H9 (cell line): ENCODE measurements around the gene CARD19. TPM values are rescaled to one million over a fixed set of nuclear protein-coding genes. Genes with fewer than 3 reads are reported as not detected.

ENCODE experiments used
- DNase-seq: peaks from one replicate; pipeline ENCODE4 v3.0.0-alpha.2; 2017
- H2AFZ ChIP-seq: one replicate; pipeline ENCODE4 v1.6.1; 2013; ENCODE audit warnings: mild to moderate bottlenecking, low read length, control low read depth, moderate library complexity
- H2AK5ac ChIP-seq: 2 replicates; pipeline ENCODE4 v1.6.1; 2013; ENCODE audit warnings: low read length, control low read depth, mixed read lengths; ENCODE audit not compliant: insufficient read length
- H2BK120ac ChIP-seq: one replicate; pipeline ENCODE4 v1.6.1; 2013; ENCODE audit warnings: low read depth, mild to moderate bottlenecking, low read length, control low read depth, inconsistent platforms; ENCODE audit not compliant: poor library complexity, severe bottlenecking
- H2BK12ac ChIP-seq: 2 replicates; pipeline ENCODE4 v1.6.1; 2013; ENCODE audit warnings: low read length, control low read depth, mixed read lengths, low read depth; ENCODE audit not compliant: insufficient read length
- H2BK15ac ChIP-seq: 2 replicates; pipeline ENCODE4 v1.6.1; 2013; ENCODE audit warnings: low read depth, low read length, control low read depth
- H2BK20ac ChIP-seq: one replicate; pipeline ENCODE4 v1.6.1; 2013; ENCODE audit warnings: low read depth, mild to moderate bottlenecking, low read length, control low read depth, inconsistent platforms; ENCODE audit not compliant: poor library complexity, severe bottlenecking
- H2BK5ac ChIP-seq: 2 replicates; pipeline ENCODE4 v1.6.1; 2013; ENCODE audit warnings: low read length, control low read depth, mixed read lengths; ENCODE audit not compliant: insufficient read length
- H3K14ac ChIP-seq: 2 replicates; pipeline ENCODE4 v1.6.1; 2013; ENCODE audit warnings: low read length, control low read depth; ENCODE audit not compliant: insufficient read depth
- H3K18ac ChIP-seq: 2 replicates; pipeline ENCODE4 v1.6.1; 2013; ENCODE audit warnings: low read depth, mild to moderate bottlenecking, mixed read lengths, low read length, control low read depth; ENCODE audit not compliant: insufficient read length
- H3K23ac ChIP-seq: 2 replicates; pipeline ENCODE4 v1.6.1; 2013; ENCODE audit warnings: low read length, control low read depth, mixed read lengths, low read depth; ENCODE audit not compliant: insufficient read length
- H3K23me2 ChIP-seq: 2 replicates; pipeline ENCODE4 v1.6.1; 2013; ENCODE audit warnings: low read depth, mild to moderate bottlenecking, mixed read lengths, low read length, control low read depth; ENCODE audit not compliant: insufficient read length, poor library complexity, severe bottlenecking
- H3K27ac ChIP-seq: 2 replicates; pipeline ENCODE4 v1.5.1; 2013; ENCODE audit warnings: low read length, control low read depth, mixed read lengths, low read depth; ENCODE audit not compliant: insufficient read length
- H3K27me3 ChIP-seq: 2 replicates; pipeline ENCODE4 v1.6.1; 2013; ENCODE audit warnings: low read length, control low read depth, inconsistent platforms; ENCODE audit not compliant: insufficient read depth
- H3K4ac ChIP-seq: 2 replicates; pipeline ENCODE4 v1.6.1; 2013; ENCODE audit warnings: low read depth, mild to moderate bottlenecking, control low read depth, inconsistent platforms, low read length, moderate library complexity
- H3K4me1 ChIP-seq: 2 replicates; pipeline ENCODE4 v1.6.1; 2013; ENCODE audit warnings: low read length, control low read depth, inconsistent platforms; ENCODE audit not compliant: insufficient read depth
- H3K4me2 ChIP-seq: 2 replicates; pipeline ENCODE4 v1.6.1; 2013; ENCODE audit warnings: low read length, control low read depth, mixed read lengths; ENCODE audit not compliant: insufficient read length, insufficient read depth
- H3K56ac ChIP-seq: 2 replicates; pipeline ENCODE4 v1.6.1; 2013; ENCODE audit warnings: low read depth, mild to moderate bottlenecking, mixed read lengths, low read length, control low read depth; ENCODE audit not compliant: insufficient read length
- H3K79me1 ChIP-seq: 2 replicates; pipeline ENCODE4 v1.6.1; 2013; ENCODE audit warnings: low read depth, mild to moderate bottlenecking, moderate library complexity, low read length, control low read depth, inconsistent platforms; ENCODE audit not compliant: insufficient read depth, poor library complexity, severe bottlenecking
- H3K79me2 ChIP-seq: 2 replicates; pipeline ENCODE4 v1.6.1; 2013; ENCODE audit warnings: low read length, control low read depth, inconsistent platforms; ENCODE audit not compliant: insufficient read depth
- H3K9ac ChIP-seq: 2 replicates; pipeline ENCODE4 v1.6.1; 2013; ENCODE audit warnings: low read length, control low read depth, mixed read lengths; ENCODE audit not compliant: insufficient read length; ENCODE audit errors: extremely low read depth
- H3K9me3 ChIP-seq: one replicate; pipeline ENCODE4 v1.6.1; 2013; ENCODE audit warnings: low read depth, low read length, inconsistent platforms; ENCODE audit not compliant: control insufficient read depth
- H3T11ph ChIP-seq: one replicate; pipeline ENCODE4 v1.6.1; 2013; ENCODE audit warnings: mild to moderate bottlenecking, low read length, control low read depth, inconsistent platforms
- H4K20me1 ChIP-seq: one replicate; pipeline ENCODE4 v1.6.1; 2013; ENCODE audit not compliant: control insufficient read depth, insufficient read length, insufficient read depth
- H4K5ac ChIP-seq: 2 replicates; pipeline ENCODE4 v1.6.1; 2013; ENCODE audit warnings: low read depth, mild to moderate bottlenecking, mixed read lengths, low read length, control low read depth; ENCODE audit not compliant: insufficient read length
- H4K8ac ChIP-seq: replicated peaks from 2 replicates; pipeline ENCODE4 v1.6.1; 2013; ENCODE audit warnings: low read length, control low read depth, mixed read lengths, low read depth; ENCODE audit not compliant: insufficient read length
- H4K91ac ChIP-seq: 2 replicates; pipeline ENCODE4 v1.6.1; 2013; ENCODE audit warnings: low read depth, mild to moderate bottlenecking, moderate library complexity, mixed read lengths, low read length, control low read depth; ENCODE audit not compliant: insufficient read length
- H3K27ac Mint-ChIP-seq, 3 experiments: 2 replicates in 2 of 3; 3 replicates in 1 of 3; pipeline ENCODE4 v1.8.0; 2020 to 2021; ENCODE audit warnings: mixed read lengths in 3 of 3, mild to moderate bottlenecking in 1 of 3, moderate library complexity in 1 of 3
- H3K27me3 Mint-ChIP-seq: 2 replicates; pipeline ENCODE4 v1.8.0; 2021; ENCODE audit warnings: low read depth, mild to moderate bottlenecking, moderate library complexity, mixed read lengths
- H3K36me3 Mint-ChIP-seq, 3 experiments: 2 replicates in 2 of 3; 3 replicates in 1 of 3; pipeline ENCODE4 v1.8.0; 2020 to 2021; ENCODE audit warnings: low read depth in 3 of 3, mixed read lengths in 3 of 3; ENCODE audit not compliant: insufficient read depth in 1 of 3
- H3K4me1 Mint-ChIP-seq, 2 experiments: 2 replicates each; pipeline ENCODE4 v1.8.0; 2020; ENCODE audit warnings: mixed read lengths in 2 of 2
- H3K4me3 Mint-ChIP-seq, 2 experiments: 2 replicates in 1 of 2; 3 replicates in 1 of 2; pipeline ENCODE4 v1.8.0; 2020 to 2021; ENCODE audit warnings: mild to moderate bottlenecking in 2 of 2, mixed read lengths in 2 of 2, moderate library complexity in 1 of 2
- H3K9me3 Mint-ChIP-seq, 2 experiments: 2 replicates in 1 of 2; 3 replicates in 1 of 2; pipeline ENCODE4 v1.8.0; 2020; ENCODE audit warnings: mild to moderate bottlenecking in 2 of 2, mixed read lengths in 2 of 2, moderate library complexity in 1 of 2
- whole genome bisulfite sequencing: extraction: QIAGEN DNeasy Blood & Tissue Kit; methylation state at CpG from one replicate; pipeline ENCODE4 v1.1.7; 2013; ENCODE audit warnings: missing lambda C conversion rate, low lambda C conversion rate, mixed read lengths; ENCODE audit not compliant: insufficient read length; ENCODE audit errors: extremely low coverage; 5-methylcytosine and 5-hydroxymethylcytosine counted together
- total RNA-seq: library from RNA; stranded (reverse); gene quantifications from 2 replicates; pipeline ENCODE4 v1.2.1, GENCODE V29; 2021
- TF ChIP-seq, protein P1 (sequence below): fragments of 200-600 bp; sonication (generic); conservative IDR thresholded peaks from 3 replicates; pipeline ENCODE4 v1.8.0; 2021; ENCODE audit warnings: antibody characterized with exemption, mild to moderate bottlenecking

The CARD19 gene
- total RNA-seq, 1 experiment from 2014 or later = 21.4 TPM

DNA sequence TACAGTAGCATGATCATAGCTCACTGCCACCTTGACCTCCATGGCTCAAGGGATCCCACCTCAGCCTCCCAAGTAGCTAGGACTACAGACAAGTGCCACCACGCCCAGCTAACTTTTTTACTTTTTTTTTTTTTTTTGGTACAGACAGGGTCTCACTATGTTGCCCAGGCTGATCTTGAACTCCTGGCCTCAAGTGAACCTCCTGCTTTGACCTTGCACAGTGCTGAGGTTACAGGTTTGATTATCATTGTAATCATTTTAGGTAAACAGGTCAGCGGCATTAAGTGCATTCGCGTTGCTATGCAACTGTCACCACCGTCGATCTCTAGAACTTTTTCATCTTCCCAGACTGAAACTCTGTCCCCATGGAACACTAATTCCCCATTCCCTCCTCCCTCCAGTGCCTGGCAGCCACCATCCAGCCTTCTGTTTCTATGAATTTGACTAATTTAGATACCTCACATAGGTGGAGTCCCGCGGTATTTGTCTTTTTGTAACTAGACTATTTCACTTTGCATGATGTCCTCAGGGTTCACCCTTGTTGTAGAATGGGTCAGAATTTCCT lies 5.8 kb upstream of the CARD19 start:
- Histone ChIP-seq H3T11ph (no peak overlapping the region), H3K14ac (no peak overlapping the region), H3K18ac (no peak overlapping the region), H3K9me3 (no peaks in the 10 kb centered on the region), H2BK12ac (no peak overlapping the region), H3K4me2 (no peak overlapping the region), H3K56ac (no peak overlapping the region), H3K27ac (no peak overlapping the region), H2BK120ac (no peak overlapping the region), H3K27me3 (no peaks in the 10 kb centered on the region), H3K23ac (no peak overlapping the region), H3K79me2 (no peaks in the 10 kb centered on the region), H4K5ac (no peak overlapping the region), H2AK5ac (no peak overlapping the region), H2BK15ac (no peak overlapping the region), H2BK20ac (no peak overlapping the region), H3K4ac (no peak overlapping the region), H2AFZ (no peak overlapping the region), H4K91ac (no peak overlapping the region), H3K23me2 (peaks cover 2% of the 10 kb centered on the region), H4K20me1 (peaks cover 3% of the 10 kb centered on the region), H3K79me1 (no peaks in the 10 kb centered on the region), H3K4me1 (no peaks in the 10 kb centered on the region), H4K8ac (no peak overlapping the region), H3K9ac (no peak overlapping the region), H2BK5ac (no peak overlapping the region)
- DNase-seq = no peak
- Mint-ChIP-seq H3K27ac (no peak overlapping the region), H3K4me3 (no peak overlapping the region), H3K27me3 (no peaks in the 10 kb centered on the region; the same call in 1 of the 2 replicates), H3K9me3 (peaks cover 6 to 9% of the 10 kb centered on the region in 2 experiments; a peak in 4 of 5 replicates), H3K36me3 (peaks cover 9 to 17% (median 11%) of the 10 kb centered on the region in 3 experiments), H3K4me1 (peaks cover 8 to 11% of the 10 kb centered on the region in 2 experiments)
- TF ChIP-seq, protein P1, sequence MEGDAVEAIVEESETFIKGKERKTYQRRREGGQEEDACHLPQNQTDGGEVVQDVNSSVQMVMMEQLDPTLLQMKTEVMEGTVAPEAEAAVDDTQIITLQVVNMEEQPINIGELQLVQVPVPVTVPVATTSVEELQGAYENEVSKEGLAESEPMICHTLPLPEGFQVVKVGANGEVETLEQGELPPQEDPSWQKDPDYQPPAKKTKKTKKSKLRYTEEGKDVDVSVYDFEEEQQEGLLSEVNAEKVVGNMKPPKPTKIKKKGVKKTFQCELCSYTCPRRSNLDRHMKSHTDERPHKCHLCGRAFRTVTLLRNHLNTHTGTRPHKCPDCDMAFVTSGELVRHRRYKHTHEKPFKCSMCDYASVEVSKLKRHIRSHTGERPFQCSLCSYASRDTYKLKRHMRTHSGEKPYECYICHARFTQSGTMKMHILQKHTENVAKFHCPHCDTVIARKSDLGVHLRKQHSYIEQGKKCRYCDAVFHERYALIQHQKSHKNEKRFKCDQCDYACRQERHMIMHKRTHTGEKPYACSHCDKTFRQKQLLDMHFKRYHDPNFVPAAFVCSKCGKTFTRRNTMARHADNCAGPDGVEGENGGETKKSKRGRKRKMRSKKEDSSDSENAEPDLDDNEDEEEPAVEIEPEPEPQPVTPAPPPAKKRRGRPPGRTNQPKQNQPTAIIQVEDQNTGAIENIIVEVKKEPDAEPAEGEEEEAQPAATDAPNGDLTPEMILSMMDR = no peak
- no CpG with 5 or more reads among the region's 8 CpGs for WGBS
